ENCODE results near the gene LHX6. TPM values are rescaled to one million over a fixed set of nuclear protein-coding genes. Genes with fewer than 3 reads are reported as not detected.

Gene LHX6
- total RNA-seq, 1 donor from 2014 or later = 0.13 TPM

- DNase-seq (ENCODE audit: low read depth, low spot score) = no peak
Measured at GRCh38 chr9:122192914-122193525, 35.7 kb downstream of the LHX6 start.

DNA sequence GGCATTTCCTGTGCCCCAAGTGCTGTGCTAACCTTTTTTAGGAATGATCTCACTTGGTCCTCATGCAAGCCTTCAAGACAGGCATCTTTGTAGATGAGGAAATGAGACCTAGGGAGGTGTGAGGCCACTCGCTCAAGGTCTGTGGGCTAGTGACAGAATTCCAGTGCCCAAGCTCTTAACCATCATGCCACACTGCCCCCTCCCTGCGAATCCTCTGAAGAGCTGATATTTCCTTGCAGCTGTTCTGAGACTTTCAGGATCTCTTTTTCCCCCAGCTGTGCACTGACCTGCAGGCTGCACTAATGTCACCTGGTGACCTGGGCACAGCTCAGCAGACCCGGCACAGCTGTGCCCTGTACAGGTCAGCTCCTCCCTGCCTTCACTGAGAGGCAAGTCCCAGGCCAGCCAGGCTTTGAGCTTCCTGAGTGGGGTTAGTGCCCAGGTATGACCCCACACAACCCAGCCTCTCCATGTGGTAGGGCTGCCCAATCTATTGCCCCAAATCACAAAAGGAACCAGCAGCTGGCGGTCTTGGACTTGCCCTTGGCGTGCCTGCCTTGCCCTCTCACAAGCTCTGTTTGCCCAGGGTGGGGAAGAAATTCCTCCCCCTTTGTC is 36.4 kb downstream of the LHX6 start:
- DNase-seq (ENCODE audit: low read depth, low spot score) = no peak

DNA sequence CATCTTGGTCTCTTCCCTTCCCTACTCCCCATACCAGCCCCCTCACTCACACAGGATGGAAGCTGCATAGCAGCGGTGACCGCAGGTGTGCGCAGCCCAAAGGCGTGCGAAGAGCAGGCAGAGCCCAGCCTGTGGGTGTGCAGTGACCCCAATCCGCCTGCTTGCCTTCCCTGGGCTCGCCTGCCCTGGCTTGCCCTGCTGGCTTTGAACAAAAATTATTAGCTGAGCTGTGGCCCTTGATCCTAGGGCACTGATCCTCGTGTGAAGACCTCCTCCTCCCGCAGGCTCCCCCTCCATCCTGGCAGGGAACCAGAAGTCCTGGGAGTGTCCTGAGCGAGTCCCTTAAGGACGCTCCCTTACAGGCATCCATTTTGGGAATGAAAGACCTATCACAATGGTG is 37.2 kb downstream of the LHX6 start:
- no peak for DNase-seq (ENCODE audit: low read depth, low spot score)

DNA sequence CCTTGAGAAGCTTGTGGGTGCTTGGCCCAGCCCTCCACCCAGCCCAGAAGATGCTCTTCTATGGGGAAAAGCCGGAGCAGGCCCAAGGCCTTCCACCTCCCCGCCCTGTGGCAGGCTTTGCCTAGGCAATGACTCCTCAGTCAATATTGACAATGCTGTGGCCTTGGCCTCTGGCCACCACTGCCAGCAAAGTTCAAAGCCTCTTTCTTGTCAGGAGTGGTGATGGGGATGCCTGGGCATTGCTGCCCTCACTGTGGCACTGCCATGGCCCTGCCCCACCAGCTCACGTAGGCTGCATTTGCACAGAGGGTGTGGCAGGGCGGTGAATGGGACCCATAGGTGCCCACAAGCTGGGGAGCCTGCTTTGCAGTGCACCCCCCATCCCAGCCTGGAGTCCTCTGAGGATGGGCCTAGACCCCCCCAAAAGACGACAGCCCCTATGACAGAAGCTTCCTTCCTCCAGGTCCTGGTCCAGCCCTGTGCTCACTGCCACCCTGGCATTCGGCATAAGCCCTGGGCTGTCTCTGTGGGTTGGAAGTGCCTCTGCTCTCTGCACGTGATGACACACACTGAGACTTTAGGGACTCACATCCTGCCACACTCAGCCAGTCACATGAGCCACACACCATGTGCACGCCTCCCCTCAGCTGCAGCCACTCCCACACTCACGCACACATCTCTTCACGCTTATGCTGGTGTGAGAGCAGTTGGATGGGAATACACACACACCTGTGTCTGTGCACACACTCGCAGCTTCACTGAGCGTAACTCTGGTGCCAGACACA is 38.0 kb downstream of the LHX6 start:
- no peak for DNase-seq (ENCODE audit: low read depth, low spot score)

GRCh38 chr9:122188369-122188768 is 40.4 kb downstream of the LHX6 start:
- no peak for DNase-seq (ENCODE audit: low read depth, low spot score)

GRCh38 chr9:122186777-122187470 is 41.8 kb downstream of the LHX6 start:
- no peak for DNase-seq (ENCODE audit: low read depth, low spot score)

DNA sequence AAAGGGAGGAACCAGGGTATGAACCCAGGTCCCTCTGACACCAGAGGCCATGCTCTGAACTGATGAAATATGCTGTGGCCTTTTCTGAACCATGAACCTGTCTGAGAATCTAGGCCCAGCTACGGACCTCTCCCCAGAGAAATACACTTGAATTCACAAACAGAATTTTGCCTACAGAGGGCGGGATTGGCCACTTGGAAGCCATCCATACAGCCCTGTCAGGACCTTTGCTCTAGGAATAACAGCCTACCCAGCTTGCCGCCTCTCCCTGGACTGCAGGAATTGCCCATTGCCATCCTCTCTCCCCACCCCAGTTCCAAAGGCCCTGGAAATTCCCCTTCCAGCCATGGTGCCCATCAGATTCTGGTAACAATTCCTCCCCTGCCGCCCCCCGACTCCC is 42.5 kb downstream of the LHX6 start:
- no peak for DNase-seq (ENCODE audit: low read depth, low spot score)

DNA sequence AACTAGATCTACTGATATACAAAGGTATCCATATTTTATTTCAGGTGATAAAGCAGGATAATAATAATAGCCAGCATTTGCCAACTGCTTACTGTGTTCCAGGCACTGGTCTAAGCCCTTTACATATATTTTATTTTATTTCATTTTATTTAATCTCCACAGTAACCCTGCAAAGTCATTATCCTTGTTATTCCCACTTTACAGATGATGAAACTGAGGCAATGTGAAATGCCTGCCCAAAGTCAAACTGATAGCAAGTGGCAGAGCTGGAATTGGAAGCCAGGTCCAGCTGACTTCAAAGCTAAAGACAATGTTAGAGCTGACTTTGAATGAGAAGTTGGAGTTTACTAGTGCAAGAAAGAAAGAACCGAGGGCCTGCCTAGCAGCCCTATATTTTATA is 44.2 kb downstream of the LHX6 start:
- no peak for DNase-seq (ENCODE audit: low read depth, low spot score)

DNA sequence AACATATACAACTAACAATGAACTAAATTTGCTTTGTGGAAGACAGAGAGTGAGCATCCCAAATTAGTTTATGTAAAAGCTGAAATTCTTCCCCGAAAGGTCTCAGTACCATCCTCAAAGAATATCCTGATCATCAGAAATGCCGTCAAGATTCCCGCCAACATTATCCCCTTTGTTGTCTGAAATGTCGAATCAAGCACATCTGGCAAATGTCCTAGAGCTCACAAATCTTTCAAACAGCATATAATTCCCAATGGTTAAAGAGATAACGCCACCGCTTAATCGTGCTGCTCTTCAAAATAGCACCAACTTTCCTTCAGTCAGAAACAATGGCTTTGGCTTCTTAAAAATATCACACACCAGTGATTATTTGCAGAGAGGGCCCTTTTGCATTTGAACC is 45.3 kb downstream of the LHX6 start:
- DNase-seq (ENCODE audit: low read depth, low spot score) = no peak

DNA sequence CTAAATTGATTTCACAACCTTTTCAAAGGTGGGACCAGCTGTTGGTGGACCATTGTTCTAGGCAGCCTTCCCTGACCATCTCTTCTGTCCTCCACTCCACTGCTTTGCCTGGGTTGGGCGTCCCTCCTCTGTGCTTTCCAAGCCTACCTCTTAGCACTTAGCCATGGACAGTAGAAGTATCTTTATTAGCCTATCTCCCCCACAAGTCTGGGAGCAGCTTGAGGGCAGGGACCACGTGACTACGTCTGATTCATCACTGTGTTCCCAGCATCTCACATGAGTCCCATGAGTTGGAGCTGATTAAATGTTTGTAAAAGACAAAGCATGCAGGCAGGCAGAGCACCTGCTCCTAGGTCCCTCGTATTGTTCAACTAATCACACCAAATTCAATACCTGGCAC is 48.1 kb downstream of the LHX6 start:
- DNase-seq (ENCODE audit: low read depth, low spot score) = no peak

GRCh38 chr9:122179690-122180074 is 49.1 kb downstream of the LHX6 start:
- no peak for DNase-seq (ENCODE audit: low read depth, low spot score)

DNA sequence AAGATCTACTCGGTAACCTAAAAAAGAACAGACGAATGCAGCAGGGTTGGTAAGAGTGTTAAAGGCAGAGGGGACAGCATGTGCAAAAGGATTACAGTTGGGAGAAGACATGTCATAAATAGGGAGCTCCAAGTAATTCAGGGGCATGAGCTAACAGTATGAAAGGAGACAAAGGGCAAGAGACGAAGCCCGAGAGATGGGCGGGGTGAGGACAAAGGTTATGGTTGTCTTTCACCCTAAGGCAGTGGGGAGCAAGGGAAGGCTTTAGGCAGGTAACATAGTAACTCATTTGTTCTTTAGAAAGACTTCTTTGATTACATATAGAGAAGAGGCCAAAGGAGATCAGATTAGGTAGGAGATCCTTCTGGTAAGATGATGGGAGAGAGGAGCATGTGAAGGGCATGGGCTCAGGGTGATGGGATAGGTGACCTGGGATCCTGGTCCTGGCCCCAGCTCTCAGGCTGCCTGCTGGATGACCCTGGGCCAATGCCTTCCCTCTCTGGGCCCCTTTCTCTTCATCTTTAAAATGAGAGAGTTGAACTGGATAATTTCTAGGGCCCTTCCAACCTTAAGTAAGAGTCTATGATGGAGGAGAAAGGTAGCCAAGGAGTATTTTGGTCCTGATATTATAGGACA is 49.6 kb downstream of the LHX6 start:
- DNase-seq (ENCODE audit: low read depth, low spot score) = no peak

GRCh38 chr9:122176916-122177315 is 51.8 kb downstream of the LHX6 start:
- no peak for DNase-seq (ENCODE audit: low read depth, low spot score)

DNA sequence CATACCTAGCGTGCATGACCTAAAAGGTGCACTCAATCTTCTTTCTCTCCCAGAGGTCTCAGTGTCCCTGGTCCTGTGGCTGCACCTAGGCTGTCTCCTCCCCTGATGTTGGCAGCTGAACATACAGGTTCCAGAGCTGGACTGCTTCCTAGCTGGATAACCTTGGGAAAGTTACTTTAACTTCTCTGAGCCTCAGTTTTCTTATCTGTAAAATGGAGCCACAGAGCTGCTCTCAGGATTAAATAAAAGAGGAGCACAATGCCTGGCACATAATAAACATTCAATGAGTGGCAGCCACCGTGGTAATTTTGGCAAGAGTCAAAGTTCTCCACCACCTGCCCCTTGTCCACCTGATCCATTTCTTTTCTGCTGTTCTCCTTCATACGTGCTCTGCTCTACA is 55.1 kb downstream of the LHX6 start:
- no peak for DNase-seq (ENCODE audit: low read depth, low spot score)

- no peak for DNase-seq (ENCODE audit: low read depth, low spot score)
Measured at GRCh38 chr9:122172131-122172530, 56.6 kb downstream of the LHX6 start.

DNA sequence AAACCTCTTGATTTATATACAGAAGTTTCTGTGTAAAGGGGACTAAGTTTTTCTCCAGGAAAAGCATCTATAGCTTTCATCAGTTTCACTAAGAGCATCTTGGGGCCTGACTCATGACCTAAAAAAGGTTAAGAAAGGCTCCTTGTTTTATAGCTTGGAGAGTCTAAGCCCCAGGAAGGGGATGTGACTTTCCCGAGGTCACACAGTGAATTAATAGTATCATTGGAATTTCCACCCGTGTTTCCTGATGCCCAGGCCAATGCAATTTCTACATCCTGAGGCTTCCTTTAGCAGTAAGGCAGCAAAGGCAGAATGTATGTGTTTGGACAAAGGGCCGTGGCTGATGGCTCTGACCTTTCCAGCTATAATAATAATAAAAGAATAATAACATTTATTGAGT is 60.4 kb downstream of the LHX6 start:
- peak; percentile 63 for DNase-seq (ENCODE audit: low read depth, low spot score)

DNA sequence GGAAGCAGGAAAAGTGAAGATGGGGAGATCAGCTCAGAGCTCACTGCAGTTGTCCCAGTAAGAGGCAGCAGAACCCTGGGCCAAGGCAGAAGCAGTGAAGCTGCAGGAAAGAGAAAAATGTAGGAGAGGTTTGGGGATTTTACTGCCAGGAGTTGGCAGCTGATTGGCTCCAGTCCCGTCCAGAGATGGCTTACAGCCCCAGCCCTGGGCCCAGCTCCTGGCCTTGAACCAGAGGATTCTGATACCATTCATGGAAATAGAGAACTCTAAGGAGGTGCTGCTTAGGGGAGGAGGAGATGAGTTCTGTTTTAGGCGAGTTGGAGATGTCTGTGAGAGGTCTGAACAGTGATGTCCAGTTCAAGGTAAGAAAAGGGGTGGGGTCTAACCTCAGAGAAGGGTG is 64.5 kb downstream of the LHX6 start:
- DNase-seq (ENCODE audit: low read depth, low spot score) = no peak

GRCh38 chr9:122162415-122162814 is 66.3 kb downstream of the LHX6 start:
- DNase-seq (ENCODE audit: low read depth, low spot score) = no peak

- DNase-seq (ENCODE audit: low read depth, low spot score) = no peak
Measured at GRCh38 chr9:122159925-122160246, 68.9 kb downstream of the LHX6 start.

- DNase-seq (ENCODE audit: low read depth, low spot score) = peak; percentile 84
Measured at GRCh38 chr9:122159026-122159924, 69.5 kb downstream of the LHX6 start, which contains the start of the genes MORN5 and NDUFA8. MORN5 (plus strand) TSS chr9:122159908; CDS start chr9:122159973, 65 bp downstream. NDUFA8 (minus strand) TSS chr9:122159779; CDS start chr9:122159677, 102 bp downstream.

GRCh38 chr9:122158202-122158601 is 70.6 kb downstream of the LHX6 start:
- no peak for DNase-seq (ENCODE audit: low read depth, low spot score)
